HG02840 (cell line): ENCODE results near the gene GCM1.

ENCODE experiments used
- ATAC-seq: cut with Tn5 transposase; IDR thresholded peaks from one replicate; pipeline ENCODE4 v1.9.1; 2021; ENCODE audit warnings: mild to moderate bottlenecking, moderate library complexity, moderate number of reproducible peaks; ENCODE audit not compliant: unreplicated experiment, low FRiP score

The GCM1 gene

DNA sequence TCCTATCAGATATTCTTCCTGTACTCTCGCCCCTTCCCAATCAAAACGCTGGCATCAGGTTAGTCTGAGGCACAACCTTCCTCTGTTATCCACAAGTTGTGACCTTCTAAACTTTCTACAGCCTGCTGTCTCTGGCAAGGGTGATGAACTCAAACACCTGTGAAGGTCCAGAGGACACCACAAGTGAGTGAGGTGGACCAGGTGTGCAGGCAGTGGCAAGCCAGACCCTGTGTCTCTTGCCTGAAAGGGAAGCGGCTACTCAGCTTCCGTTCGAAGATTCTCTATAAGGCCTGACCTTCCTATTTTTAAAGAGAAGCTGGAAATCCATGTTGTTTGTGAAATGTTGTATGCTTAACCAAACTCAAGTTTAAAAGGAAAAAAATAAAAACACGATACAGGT, 36.8 kb downstream of the GCM1 start:
- no peak for ATAC-seq

- ATAC-seq = peak; percentile 72
Measured at GRCh38 chr6:53109612-53110011, 39.0 kb downstream of the GCM1 start.

DNA sequence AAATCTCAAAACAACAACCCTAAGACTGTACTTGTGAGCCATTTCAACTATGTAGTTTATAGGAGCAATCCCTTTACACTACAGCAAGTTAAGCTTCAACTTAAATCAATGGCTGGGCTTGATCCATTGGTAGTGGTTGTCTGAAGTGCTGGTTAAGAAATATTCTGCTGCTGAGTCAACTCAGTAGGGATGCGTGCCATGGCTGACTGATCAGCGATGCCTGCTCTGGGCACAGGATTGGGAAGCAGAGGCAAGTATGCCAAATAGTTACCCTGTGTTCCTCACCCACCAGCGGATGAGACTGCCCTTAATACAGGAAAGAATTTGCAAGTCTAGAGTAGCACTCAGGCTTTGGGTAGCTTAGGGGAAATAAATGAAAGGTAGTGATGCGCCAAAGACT, 41.5 kb downstream of the GCM1 start:
- no peak for ATAC-seq

DNA sequence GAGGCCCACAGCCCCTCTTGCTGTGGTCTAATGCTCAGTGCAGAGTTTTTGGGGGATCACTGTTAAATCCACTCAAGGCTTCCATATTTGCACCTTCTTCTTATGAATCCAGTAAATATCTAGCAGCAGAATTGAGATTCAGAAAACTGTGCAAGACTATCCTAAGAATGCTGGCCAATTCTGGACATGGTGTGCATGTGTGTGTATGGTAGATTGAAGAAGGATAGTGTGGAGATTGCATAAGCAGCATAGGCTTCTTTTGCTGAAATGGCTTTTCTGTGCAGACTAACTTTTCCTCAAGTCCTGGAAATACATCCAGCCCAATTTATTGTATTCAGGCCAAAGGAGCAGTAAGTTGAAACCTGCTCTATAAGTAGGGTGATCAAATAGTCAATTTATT, 43.7 kb downstream of the GCM1 start:
- ATAC-seq = no peak

DNA sequence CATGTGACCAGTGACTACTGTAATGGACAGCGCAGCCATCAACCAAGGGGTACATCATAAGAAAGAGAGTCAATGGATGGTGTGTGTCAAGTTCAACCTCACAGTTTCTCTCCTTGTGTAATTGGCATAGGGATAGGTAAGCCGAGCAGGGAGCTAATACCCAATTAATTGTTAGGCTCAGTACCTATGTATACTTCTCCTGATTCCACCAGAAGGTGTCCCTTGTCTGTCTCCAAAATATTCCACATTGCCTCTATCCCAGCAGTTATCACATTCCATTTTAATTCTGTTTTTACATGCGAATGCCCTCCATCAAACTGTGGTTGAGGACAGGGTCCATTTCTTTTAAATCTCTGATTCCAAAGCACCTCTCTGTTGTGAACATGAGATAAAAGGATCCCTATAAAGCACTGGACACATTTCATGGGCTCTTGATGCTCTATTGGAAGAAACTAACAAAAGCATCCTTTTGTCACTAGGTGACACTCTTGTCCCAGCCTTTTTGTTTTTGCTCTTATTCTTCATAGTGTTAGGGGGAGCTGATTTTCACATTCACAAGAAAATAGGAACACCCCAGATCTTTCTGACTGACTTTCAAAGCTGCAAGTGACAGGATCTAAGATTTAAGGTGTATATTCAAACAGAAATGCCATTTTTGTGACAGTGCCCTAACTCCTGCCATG, 44.5 kb downstream of the GCM1 start:
- no peak for ATAC-seq

DNA sequence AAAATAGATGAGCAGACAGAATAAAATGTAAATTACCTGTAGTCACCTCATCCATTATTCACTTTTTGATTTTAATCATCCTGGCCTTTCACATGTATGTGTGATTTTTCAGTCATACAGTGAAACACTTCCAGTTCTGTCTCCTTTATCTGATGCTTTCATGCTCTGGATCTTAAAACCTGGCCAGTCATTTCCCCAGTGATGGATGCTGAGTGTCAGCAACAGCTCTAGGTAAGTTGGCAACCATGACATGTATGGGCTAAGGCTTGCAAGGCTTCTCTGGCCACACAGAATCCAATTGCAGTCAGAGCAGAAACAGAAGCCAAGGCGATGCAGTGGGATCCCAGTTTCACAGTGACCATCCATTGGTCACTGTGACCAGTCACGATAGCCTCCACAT, 47.6 kb downstream of the GCM1 start:
- ATAC-seq = no peak

DNA sequence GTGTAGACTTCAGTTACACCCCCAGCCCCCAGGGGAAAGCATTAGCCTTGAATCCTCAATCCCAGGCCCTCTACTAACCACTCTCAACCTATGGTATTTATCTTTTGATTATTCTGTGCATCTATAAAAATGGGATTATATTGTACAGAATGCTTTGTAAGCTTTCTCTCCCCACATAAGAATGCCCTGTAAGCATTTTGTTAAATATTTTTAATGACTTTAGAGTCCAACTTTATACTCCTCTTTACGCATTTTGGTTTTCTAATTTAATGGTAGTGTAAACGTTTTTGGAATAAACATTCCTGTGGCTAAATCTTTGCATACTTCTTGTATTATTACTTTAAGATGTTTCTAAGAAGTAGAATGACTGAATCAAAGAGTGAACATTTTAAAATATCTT, 48.1 kb downstream of the GCM1 start:
- no peak for ATAC-seq

GRCh38 chr6:53095716-53096115, 52.9 kb downstream of the GCM1 start:
- no peak for ATAC-seq

DNA sequence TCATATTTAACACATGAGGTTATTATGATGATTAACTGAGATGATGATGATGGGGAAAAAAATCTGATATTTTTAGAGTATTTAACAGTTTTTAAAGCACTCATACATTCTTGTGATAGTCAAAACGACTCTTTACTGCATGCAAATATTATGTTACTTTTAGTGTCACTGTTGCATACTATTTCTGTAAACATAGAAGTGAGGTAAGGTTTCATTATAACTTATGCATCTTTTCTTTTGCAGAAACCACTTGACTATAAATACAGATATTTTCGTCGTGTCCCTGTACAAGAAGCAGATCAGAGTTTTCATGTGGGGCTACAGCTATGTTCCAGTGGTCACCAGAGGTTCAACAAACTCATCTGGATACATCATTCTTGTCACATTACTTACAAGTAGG, 53.4 kb downstream of the GCM1 start:
- ATAC-seq = no peak

DNA sequence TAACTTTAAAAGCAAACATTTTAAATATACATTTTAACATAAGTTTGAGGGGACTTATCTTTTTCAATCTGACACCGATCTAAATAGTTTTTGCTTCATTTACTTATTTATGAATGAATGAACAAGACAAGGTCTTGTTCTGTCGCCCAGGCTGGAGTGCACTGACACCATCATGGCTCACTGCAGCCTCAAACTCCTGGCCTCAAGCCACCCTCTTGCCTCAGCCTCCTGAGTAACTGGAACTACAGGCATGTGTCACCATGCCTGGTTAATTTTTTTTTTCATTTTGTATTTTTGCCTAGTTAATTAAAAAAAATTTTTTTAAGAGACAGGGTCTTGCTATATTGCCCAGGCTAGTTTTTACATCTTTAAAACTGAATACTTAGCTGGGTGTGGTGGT, 58.1 kb downstream of the GCM1 start:
- ATAC-seq = no peak

- ATAC-seq = no peak
Measured at GRCh38 chr6:53089948-53090347, 58.7 kb downstream of the GCM1 start.

- no peak for ATAC-seq
Measured at GRCh38 chr6:53086302-53086701, 62.3 kb downstream of the GCM1 start.

GRCh38 chr6:53080813-53081212, 67.8 kb downstream of the GCM1 start:
- ATAC-seq = no peak
